HG02981 (cell line): Measurements from ENCODE around the gene PRDM9.
"Not testable (repeated sequence)": the region's sequence is repeated elsewhere in the genome, so short reads cannot be mapped to it uniquely, and the experiment has no call there.

Experiments used
- ATAC-seq: cut with Tn5 transposase; IDR thresholded peaks from one replicate; pipeline ENCODE4 v1.9.1; 2021; ENCODE audit warnings: mild to moderate bottlenecking, moderate library complexity; ENCODE audit not compliant: unreplicated experiment

PRDM9 gene

GRCh38 chr5:23507278-23507685, at the start of gene PRDM9:
PRDM9 (plus strand) TSS chr5:23507609; CDS start chr5:23509034, 1,425 bp downstream.
- ATAC-seq, result no peak

GRCh38 chr5:23457780-23458179, 49.6 kb upstream of the PRDM9 start:
- no peak for ATAC-seq

- ATAC-seq, result no peak
Observed at GRCh38 chr5:23459214-23459613, 48.2 kb upstream of the PRDM9 start.

DNA sequence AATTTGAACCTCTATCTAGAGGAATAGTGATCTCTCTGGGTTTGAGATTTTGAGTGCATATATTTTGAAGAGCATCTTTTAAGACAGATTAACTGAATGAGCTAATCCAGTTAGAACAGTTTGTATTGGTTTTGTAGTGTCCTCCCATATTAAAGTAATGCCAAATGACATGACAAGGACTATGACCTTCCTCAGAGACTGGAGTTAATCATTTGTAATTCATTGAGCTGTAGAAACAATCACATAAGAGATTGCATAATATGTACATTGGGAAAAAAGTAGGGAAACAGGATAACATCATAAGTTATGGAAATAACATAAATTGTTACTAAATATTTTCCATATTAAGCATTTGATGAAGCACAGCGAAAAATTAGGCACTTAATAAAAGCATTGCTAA, 45.8 kb upstream of the PRDM9 start:
- no peak for ATAC-seq

GRCh38 chr5:23466401-23466912, 41.0 kb upstream of the PRDM9 start:
- no peak for ATAC-seq

DNA sequence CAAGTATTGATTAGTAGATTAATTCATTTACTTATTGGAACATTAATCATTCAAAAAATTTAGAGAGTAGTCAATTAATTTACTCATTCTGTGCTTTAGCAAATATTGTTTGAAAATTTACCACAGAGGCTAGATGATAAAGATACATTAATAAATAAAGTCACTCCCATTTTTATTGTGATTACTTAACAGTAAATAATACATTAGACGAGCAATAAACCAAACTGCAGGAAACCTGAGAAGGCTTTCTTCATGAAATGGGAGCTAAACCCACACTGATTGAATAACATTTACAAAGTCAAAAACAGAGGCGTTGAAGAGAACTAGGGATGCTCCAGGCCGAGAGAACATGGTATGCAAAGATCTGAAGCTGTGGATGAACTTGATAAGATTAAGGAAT, 38.8 kb upstream of the PRDM9 start:
- no peak for ATAC-seq

GRCh38 chr5:23473915-23474314, 33.5 kb upstream of the PRDM9 start:
- ATAC-seq, result no peak

DNA sequence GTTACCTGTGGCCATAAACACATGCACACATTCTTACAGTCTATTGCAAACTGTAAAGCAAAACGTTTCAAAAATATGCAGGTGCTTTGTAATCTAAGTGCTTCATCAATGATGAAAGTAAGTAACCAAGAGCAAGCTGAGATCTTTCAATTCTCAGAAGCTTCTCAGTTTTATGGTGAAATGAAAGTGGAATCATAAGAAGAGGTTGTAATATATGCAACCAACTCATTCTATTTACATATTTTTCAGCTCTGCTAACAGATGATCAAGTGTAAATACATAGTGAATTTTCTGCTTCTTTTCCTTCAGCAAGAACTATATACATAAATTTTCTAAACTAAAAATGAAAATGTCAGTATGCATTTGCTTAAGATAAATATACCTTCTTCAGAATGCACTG, 33.1 kb upstream of the PRDM9 start:
- ATAC-seq, result no peak

DNA sequence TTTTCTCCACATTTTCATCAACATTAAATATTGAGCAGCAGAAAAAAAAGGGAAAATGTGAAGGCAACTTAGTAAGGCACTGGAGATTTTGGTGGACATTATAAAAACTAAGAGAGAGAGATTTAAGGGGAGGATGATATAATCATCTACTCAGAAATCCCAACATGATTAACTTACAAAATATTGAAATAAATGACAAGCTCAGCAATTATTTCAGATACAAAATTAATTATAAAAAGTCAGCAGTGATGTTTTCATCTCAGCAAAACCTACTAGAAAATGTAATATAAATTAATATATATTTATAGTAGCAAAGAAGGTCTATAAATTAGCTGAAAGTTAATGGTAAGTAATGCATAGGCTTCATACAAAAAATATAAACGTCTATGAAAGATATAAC, 30.8 kb upstream of the PRDM9 start:
- no peak for ATAC-seq

GRCh38 chr5:23482642-23483041, 24.8 kb upstream of the PRDM9 start:
- no peak for ATAC-seq

DNA sequence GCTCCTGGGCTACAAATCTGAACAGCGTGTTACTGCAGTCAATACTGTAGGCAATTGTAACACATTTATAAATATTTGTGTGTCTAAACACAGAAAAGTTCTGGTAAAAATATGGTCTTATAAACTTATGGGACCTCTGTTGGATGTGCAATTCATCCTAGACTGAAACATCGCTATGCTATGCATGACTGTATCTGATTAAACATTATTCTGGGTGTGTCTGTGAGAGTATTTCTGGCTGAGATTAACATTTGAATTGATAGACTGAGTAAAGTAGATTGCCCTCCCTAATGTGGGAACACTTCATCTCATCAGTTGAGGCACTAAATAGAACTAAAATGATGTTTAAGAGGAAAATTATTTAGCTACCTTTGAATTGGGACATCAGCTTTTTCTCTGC, 24.3 kb upstream of the PRDM9 start:
- ATAC-seq, result no peak

DNA sequence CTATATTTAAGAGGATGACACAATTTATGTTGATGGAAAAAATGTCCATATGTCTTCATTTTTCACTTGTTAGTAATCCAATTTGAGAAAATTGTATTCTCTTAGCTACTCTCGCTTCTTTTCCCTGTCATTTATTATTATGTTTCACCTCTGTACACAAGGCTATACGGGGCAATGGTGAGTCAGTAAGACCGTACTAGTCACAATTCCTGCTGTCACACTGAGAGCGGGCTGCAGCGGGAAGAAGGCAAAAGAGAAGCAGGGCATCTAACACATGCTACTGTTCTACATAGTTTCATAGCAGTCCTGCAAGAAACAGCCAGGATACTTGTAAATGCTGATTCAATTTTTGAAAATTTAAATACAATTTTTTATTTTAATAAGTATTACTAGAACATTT, 23.3 kb upstream of the PRDM9 start:
- no peak for ATAC-seq

DNA sequence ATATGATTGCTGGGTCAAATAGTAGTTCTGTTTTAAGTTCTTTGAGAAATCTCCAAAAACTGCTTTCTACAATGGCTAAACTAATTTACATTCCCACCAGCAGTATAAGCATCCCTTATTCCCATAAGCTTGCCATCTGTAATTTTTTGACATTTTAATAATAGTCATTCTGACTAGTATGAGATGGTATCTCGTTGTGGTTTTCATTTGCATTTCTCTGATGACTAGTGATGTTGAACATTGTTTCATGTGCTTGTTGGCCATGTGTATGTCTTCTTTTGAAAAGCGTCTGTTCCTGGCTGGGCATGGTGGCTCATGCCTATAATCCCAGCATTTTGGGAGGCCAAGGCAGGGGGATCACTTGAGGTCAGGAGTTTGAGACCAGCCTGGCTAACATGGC, 21.2 kb upstream of the PRDM9 start:
- not testable (repeated sequence) for ATAC-seq

- no peak for ATAC-seq
Observed at GRCh38 chr5:23490993-23491392, 16.4 kb upstream of the PRDM9 start.

GRCh38 chr5:23494558-23494957, 12.9 kb upstream of the PRDM9 start:
- no peak for ATAC-seq

GRCh38 chr5:23496576-23496975, 10.8 kb upstream of the PRDM9 start:
- ATAC-seq, result no peak

DNA sequence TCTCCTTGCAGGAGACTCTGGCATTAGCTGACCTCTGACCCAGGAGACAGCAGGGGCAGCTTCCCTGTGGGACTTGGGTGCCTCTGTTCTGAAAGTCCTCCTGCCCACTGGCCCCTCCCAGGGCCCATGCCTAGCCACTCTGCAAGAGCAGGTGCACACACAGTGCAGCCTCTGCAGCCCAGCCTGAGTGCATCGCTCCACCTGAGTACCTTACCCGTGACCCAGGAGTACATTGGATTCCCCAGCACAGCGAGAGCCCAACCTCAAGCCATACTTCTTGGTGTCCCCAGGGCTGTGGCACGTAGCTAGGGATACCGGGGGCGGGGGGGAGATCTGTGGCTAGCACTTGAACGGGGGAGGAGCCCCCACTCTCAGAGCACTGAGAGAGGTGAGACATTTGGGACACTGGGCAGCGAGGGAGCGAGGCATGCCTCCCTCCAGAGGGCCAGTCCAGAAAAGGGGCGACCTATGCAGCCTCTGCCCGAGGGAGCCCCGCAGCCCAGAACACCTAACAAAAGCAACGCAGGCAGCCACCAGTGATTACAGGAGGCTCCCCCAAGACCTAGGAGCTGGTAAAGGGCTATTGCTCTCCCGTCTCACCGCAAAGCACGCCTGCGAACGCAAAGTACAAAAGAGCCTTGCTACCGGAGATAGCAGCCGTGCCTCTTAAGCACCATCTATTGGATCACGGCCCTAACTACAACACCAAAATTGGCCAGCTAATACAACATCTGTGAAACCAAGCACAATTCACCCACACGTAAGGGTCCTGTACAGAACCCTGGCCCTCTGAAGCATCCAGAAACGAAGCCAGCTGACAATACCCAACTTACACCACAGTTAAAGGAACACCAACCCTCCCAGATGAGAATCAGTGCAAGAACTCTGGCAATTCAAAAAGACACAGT, 826 bp upstream of the PRDM9 start:
- no peak for ATAC-seq

DNA sequence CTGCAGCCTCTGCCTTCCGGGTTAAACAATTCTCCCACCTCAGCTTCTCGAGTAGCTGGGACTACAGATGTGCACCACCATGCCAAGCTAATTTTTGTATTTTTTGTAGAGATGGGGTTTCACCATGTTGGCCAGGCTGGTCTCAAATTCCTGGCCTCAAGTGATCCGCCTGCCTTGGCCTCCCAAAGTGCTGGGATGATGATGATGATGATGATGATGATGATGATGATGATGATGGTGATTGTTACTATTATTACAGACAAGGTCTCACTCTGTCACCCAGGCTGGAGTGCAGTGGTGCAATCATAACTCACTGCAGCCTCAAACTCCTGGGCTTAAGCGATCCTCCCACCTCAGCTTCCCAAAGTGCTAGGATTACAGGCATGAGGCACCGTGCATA, 3.0 kb downstream of the PRDM9 start:
- ATAC-seq, result not testable (repeated sequence)

- ATAC-seq, result no peak
Observed at GRCh38 chr5:23522553-23522952, 15.1 kb downstream of the PRDM9 start.

DNA sequence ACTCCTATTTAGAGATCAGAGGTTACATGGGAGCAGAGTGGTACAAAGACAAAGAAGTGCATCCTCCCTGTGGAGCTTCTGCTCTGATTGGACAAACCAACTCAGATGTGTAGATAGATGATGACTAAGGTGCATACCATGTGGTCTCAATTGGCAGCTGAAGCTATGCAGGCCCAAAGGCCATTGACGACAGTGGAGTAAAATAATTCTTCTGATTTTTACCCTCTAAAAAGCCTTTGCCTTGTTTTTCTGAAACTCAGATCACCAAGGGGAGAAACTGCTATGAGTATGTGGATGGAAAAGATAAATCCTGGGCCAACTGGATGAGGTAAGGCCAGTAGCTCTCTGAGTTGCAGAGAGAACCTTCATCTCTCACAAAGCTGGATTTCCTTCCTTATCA, 15.6 kb downstream of the PRDM9 start:
- ATAC-seq, result no peak

GRCh38 chr5:23523998-23524397, 16.6 kb downstream of the PRDM9 start:
- no peak for ATAC-seq

DNA sequence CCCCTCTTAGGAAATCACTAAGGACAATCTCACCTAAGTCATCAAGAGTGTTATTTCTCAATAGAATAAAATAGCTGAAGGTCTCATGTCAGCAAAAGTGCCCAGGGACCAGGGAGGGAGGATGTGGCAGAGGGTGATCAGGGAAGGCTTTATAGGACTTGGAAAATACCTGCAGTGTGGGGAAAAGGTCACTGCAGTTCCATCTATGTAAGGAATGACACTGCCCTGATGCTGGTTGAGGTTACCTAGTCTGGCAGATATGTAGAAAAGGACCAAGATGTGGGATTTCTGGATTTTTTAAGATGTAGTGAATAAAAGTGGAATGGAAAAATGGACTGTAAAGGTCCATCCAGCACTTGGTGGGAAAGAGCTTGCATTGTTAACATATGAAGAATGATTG, 18.3 kb downstream of the PRDM9 start:
- no peak for ATAC-seq

- ATAC-seq, result not testable (repeated sequence)
Observed at GRCh38 chr5:23526616-23527015, 19.2 kb downstream of the PRDM9 start.
